ENCODE data around the gene CTSZ. TPM values are rescaled to one million over a fixed set of nuclear protein-coding genes. Genes with fewer than 3 reads are reported as not detected.
A peak's percentile ranks its signal among the peaks of the same experiment; 100 is the strongest.
"Not testable (repeated sequence)": the region's sequence is repeated elsewhere in the genome, so short reads cannot be mapped to it uniquely, and the experiment has no call there.

The CTSZ gene
- total RNA-seq, 6 experiments from 2014 or later: 124 to 240 (median 136) TPM

- Mint-ChIP-seq H3K4me3 (peak overlapping the region; percentile 90), H3K27me3 (ENCODE audit: insufficient read depth) (peaks cover 2% of the 10 kb centered on the region; the same call in 1 of the 2 replicates), H3K36me3 (ENCODE audit: low read depth) (peaks cover 22% of the 10 kb centered on the region), H3K27ac (peak overlapping the region; percentile 78), H3K4me1 (ENCODE audit: low read depth) (peaks cover 51% of the 10 kb centered on the region), H3K9me3 (no peaks in the 10 kb centered on the region; the same call in 1 of the 2 replicates)
- DNase-seq: peak; percentile 76
- TF ChIP-seq, protein P1, sequence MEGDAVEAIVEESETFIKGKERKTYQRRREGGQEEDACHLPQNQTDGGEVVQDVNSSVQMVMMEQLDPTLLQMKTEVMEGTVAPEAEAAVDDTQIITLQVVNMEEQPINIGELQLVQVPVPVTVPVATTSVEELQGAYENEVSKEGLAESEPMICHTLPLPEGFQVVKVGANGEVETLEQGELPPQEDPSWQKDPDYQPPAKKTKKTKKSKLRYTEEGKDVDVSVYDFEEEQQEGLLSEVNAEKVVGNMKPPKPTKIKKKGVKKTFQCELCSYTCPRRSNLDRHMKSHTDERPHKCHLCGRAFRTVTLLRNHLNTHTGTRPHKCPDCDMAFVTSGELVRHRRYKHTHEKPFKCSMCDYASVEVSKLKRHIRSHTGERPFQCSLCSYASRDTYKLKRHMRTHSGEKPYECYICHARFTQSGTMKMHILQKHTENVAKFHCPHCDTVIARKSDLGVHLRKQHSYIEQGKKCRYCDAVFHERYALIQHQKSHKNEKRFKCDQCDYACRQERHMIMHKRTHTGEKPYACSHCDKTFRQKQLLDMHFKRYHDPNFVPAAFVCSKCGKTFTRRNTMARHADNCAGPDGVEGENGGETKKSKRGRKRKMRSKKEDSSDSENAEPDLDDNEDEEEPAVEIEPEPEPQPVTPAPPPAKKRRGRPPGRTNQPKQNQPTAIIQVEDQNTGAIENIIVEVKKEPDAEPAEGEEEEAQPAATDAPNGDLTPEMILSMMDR (IDR thresholded peaks at IDR 0.05): no peak
Measured at GRCh38 chr20:59042796-59043631, 36.0 kb upstream of the CTSZ start.

DNA sequence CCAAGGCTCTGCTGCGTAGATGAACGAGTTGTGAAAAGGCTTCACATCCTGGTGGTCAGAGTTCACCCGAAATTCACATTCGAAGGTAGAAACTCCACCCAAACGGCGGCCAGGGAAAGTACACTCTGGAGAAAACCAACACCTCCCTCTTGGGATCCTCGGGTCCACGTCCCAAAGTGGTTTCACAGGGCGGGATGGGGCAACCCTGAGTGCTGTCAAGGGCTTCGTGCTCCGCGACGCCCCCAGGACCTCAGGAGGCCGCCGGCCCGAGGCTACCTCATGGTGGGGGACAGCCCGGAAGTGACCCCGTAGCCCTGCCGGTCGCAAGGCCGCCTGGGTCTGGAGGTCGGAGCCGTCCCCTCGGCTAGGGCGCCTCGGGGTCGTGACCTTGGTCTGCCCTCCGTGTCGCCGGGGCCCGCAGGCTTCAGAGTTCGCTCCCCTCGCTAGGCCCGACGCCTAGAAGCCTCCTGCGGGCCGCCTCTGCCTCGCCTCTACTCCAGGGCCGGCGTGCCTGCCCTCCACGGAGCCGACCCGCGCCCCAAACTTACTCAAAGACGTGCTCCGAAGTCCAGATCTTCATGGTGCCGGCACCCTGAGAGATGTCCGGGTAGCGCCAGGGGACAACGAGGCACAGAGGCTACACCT lies 35.2 kb upstream of the CTSZ start, which contains the start of gene PRELID3B:
Gene PRELID3B, minus strand, starts transcription at position 636 of the 645 bp plus-strand sequence. Its CDS starts 56 bp downstream, at position 580.
- Mint-ChIP-seq H3K4me3 (peak within 1 kb of the TSS; percentile 90), H3K27ac (peak within 1 kb of the TSS; percentile 78), H3K9me3 (no peaks in the 10 kb centered on the region; the same call in 1 of the 2 replicates), H3K4me1 (ENCODE audit: low read depth) (peaks cover 45% of the 10 kb centered on the region), H3K27me3 (ENCODE audit: insufficient read depth) (no peaks in the 10 kb centered on the region), H3K36me3 (ENCODE audit: low read depth) (peaks cover 23% of the 10 kb centered on the region)
- TF ChIP-seq, protein P1 (IDR thresholded peaks at IDR 0.05): no peak
- no peak for DNase-seq

- H3K4me3 Mint-ChIP-seq: peak overlapping the region; percentile 90
- H3K27ac Mint-ChIP-seq: not testable (repeated sequence)
Measured at GRCh38 chr20:59041487-59041886, 34.4 kb upstream of the CTSZ start.

DNA sequence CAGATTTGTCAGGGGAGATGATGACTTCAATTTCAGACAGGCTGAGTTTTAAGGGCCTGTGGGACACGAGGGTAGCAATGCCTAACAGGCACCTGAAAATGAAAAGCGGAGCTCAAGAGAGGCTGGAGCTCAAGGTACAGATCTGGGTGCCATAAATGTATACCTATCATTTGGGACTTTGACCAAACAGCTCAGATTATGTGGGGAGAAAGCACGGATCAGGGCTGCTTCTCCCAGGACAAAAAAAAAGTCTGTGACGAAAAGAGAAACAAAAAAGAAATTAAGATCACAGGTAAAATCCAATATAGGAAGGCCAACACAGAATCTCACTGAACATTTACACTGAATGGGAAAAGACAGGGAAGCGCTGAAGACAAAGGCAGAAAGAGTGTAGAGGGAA lies 33.6 kb upstream of the CTSZ start:
- Mint-ChIP-seq H3K36me3 (ENCODE audit: low read depth) (peaks cover 36% of the 10 kb centered on the region), H3K27me3 (ENCODE audit: insufficient read depth) (no peaks in the 10 kb centered on the region; the same call in 1 of the 2 replicates), H3K4me1 (ENCODE audit: low read depth) (peaks cover 45% of the 10 kb centered on the region), H3K27ac (peak overlapping the region; percentile 12), H3K4me3 (peak overlapping the region; percentile 90), H3K9me3 (no peaks in the 10 kb centered on the region; the same call in 1 of the 2 replicates)
- TF ChIP-seq, protein P1 (IDR thresholded peaks at IDR 0.05): no peak
- DNase-seq: no peak

More at GRCh38 chr20:59041487-59041886, 34.4 kb upstream of the CTSZ start:
- H3K36me3 Mint-ChIP-seq (ENCODE audit: low read depth): peaks cover 31% of the 10 kb centered on the region
- peaks cover 45% of the 10 kb centered on the region for H3K4me1 Mint-ChIP-seq (ENCODE audit: low read depth)
- not testable (repeated sequence) for DNase-seq; H3K27me3 Mint-ChIP-seq (ENCODE audit: insufficient read depth); H3K9me3 Mint-ChIP-seq

GRCh38 chr20:59039233-59039632 lies 32.2 kb upstream of the CTSZ start:
- H3K27me3 Mint-ChIP-seq (ENCODE audit: insufficient read depth): no peaks in the 10 kb centered on the region; the same call in 1 of the 2 replicates
- peaks cover 48% of the 10 kb centered on the region for H3K36me3 Mint-ChIP-seq (ENCODE audit: low read depth)
- no peaks in the 10 kb centered on the region; the same call in 1 of the 2 replicates for H3K9me3 Mint-ChIP-seq
- no peak overlapping the region for H3K4me3 Mint-ChIP-seq
- DNase-seq: no peak
- TF ChIP-seq, protein P1 (IDR thresholded peaks at IDR 0.05): no peak
- H3K27ac Mint-ChIP-seq: 0 out of 2 replicates have a peak overlapping the region, but pooled peaks have one; percentile 16
- peaks cover 45% of the 10 kb centered on the region for H3K4me1 Mint-ChIP-seq (ENCODE audit: low read depth)
